ENCODE measurements around the gene ACER2.

Gene ACER2

GRCh38 chr9:19496321-19497050, 87.7 kb downstream of the ACER2 start:
- Histone ChIP-seq H3K36me3 (ENCODE audit: control insufficient read depth, insufficient read depth, low read length) (no peaks in the 10 kb centered on the region), H3K27me3 (ENCODE audit: control insufficient read depth, insufficient read depth, low read length) (peaks cover 4% of the 10 kb centered on the region), H3K9me3 (ENCODE audit: control insufficient read depth, low read length) (no peaks in the 10 kb centered on the region), H3K4me1 (ENCODE audit: control insufficient read depth, insufficient read depth, low read length) (no peaks in the 10 kb centered on the region), H3K4me3 (ENCODE audit: low read length) (no peak overlapping the region), H3K9ac (ENCODE audit: low read length) (no peak overlapping the region)

GRCh38 chr9:19497276-19497675, 88.5 kb downstream of the ACER2 start:
- H3K4me3 ChIP-seq (ENCODE audit: low read length), result no peak overlapping the region
- H3K9me3 ChIP-seq (ENCODE audit: control insufficient read depth, low read length), result no peaks in the 10 kb centered on the region
- H3K36me3 ChIP-seq (ENCODE audit: control insufficient read depth, insufficient read depth, low read length), result no peaks in the 10 kb centered on the region
- H3K9ac ChIP-seq (ENCODE audit: low read length), result no peak overlapping the region
- no peaks in the 10 kb centered on the region for H3K4me1 ChIP-seq (ENCODE audit: control insufficient read depth, insufficient read depth, low read length)
- peaks cover 4% of the 10 kb centered on the region for H3K27me3 ChIP-seq (ENCODE audit: control insufficient read depth, insufficient read depth, low read length)

GRCh38 chr9:19498015-19498414, 89.2 kb downstream of the ACER2 start:
- H3K9me3 ChIP-seq (ENCODE audit: control insufficient read depth, low read length), result no peaks in the 10 kb centered on the region

More at GRCh38 chr9:19498015-19498414, 89.2 kb downstream of the ACER2 start:
- H3K27me3 ChIP-seq (ENCODE audit: control insufficient read depth, insufficient read depth, low read length), result peaks cover 4% of the 10 kb centered on the region
- no peak overlapping the region for H3K4me3 ChIP-seq (ENCODE audit: low read length)
- no peaks in the 10 kb centered on the region for H3K36me3 ChIP-seq (ENCODE audit: control insufficient read depth, insufficient read depth, low read length)
- H3K9ac ChIP-seq (ENCODE audit: low read length), result no peak overlapping the region
- no peaks in the 10 kb centered on the region for H3K4me1 ChIP-seq (ENCODE audit: control insufficient read depth, insufficient read depth, low read length)

Data from mucosa of stomach (tissue), 1 donor.